Thymus (tissue), 11 donors: ENCODE data around the gene LHFPL6. TPM values are rescaled to one million over a fixed set of nuclear protein-coding genes. Genes with fewer than 3 reads are reported as not detected.

Source experiments
- DNase-seq, 9 donors: peaks; one replicate each; pipeline ENCODE4 v3.0.0-alpha.2; 2013; ENCODE audit warnings: low spot score in 9 of 9, low read depth in 6 of 9, missing footprints in 1 of 9
- H3K27ac ChIP-seq, 2 donors: one replicate each; pipeline ENCODE4 v1.5.1; 2013; ENCODE audit warnings: control low read depth in 1 of 2, low read depth in 1 of 2, low read length in 1 of 2, mild to moderate bottlenecking in 1 of 2, moderate library complexity in 1 of 2
- H3K27me3 ChIP-seq, 2 donors: one replicate each; pipeline ENCODE4 v1.5.1; 2013; ENCODE audit warnings: low read length in 1 of 2; ENCODE audit not compliant: control insufficient read depth in 2 of 2, insufficient read depth in 1 of 2
- H3K36me3 ChIP-seq, 2 donors: one replicate each; pipeline ENCODE4 v1.5.1; 2013; ENCODE audit warnings: low read length in 1 of 2, mild to moderate bottlenecking in 1 of 2, moderate library complexity in 1 of 2; ENCODE audit not compliant: control insufficient read depth in 2 of 2, insufficient read depth in 2 of 2
- H3K4me1 ChIP-seq, 2 donors: one replicate each; pipeline ENCODE4 v1.5.1; 2013; ENCODE audit warnings: low read length in 2 of 2; ENCODE audit not compliant: control insufficient read depth in 2 of 2, insufficient read depth in 2 of 2
- H3K4me3 ChIP-seq, 2 donors: one replicate each; pipeline ENCODE4 v1.5.1; 2013; ENCODE audit warnings: low read length in 2 of 2, control low read depth in 1 of 2, mild to moderate bottlenecking in 1 of 2
- H3K9me3 ChIP-seq, 2 donors: one replicate each; pipeline ENCODE4 v1.5.1; 2013; ENCODE audit warnings: low read length in 1 of 2, mild to moderate bottlenecking in 1 of 2; ENCODE audit not compliant: control insufficient read depth in 2 of 2, insufficient read depth in 1 of 2
- WGBS: extraction: QIAGEN DNeasy Blood & Tissue Kit; methylation state at CpG from one replicate; pipeline ENCODE4 v1.1.7; 2013; 5-methylcytosine and 5-hydroxymethylcytosine counted together
- polyA plus RNA-seq: library from polyadenylated mRNA; stranded (reverse); fragments of 200-250 nt; gene quantifications from one replicate; pipeline ENCODE4 v1.2.3, GENCODE V29; 2013
- total RNA-seq: library from RNA; stranded (reverse); fragments of 120-200 nt; gene quantifications from one replicate; pipeline ENCODE4 v1.2.4, GENCODE V29; 2013
- donor health status: healthy.

Gene LHFPL6
- total and polyA plus RNA-seq, 2 donors, result 9.1 to 14.9 TPM

DNA sequence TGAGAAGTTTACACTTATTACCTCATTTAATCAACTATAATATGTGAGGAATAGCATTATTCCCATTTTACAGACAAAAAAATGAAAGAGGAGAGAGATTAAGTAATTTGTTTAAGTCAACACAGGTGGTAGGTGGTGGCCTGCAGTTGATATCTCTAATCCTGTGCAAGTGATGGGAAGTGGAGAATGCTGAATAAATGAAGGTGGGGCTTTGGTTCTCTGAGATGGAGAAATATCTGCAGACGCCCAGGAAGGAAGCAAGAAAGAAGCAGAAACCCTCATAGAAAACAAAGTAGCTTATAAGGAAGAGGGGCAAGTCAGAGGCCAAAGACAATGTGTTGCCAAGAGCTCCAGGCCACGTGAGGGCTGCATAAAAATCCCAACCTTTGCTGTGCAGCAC is 290.4 kb downstream of the LHFPL6 start:
- no peak overlapping the region for H3K27ac ChIP-seq
- no peak for DNase-seq
- no peaks in the 10 kb centered on the region for H3K9me3 ChIP-seq
- H3K36me3 ChIP-seq, result no peaks in the 10 kb centered on the region
- peaks cover 0 to 5% of the 10 kb centered on the region in 2 donors for H3K4me1 ChIP-seq
- H3K27me3 ChIP-seq, result no peaks in the 10 kb centered on the region
- 68% methylated on average over 2 of the region's 2 CpGs for WGBS
- H3K4me3 ChIP-seq, result no peak overlapping the region

DNA sequence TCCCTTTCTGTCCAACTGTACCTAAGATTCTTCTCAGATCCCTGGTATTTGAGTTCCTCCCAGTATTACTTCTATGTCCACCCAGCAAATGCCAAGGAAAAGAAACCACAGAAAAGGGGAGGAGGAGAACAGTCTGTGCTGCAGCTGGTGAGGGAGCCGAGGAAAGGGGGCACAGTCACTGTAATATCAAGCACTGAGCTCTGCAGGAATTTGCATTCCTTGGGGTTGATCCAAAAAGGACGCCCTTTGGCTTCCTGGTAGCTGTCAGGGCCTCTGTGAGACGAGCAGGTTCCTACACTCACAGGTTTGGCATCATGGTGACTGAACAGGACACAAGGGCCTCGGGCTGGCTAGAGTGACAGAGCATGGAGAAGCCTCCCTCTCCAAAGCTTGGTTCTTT is 291.4 kb downstream of the LHFPL6 start:
- 79% methylated on average over 4 of the region's 4 CpGs for WGBS
- Histone ChIP-seq H3K4me3 (no peak overlapping the region), H3K27me3 (no peaks in the 10 kb centered on the region)

DNA sequence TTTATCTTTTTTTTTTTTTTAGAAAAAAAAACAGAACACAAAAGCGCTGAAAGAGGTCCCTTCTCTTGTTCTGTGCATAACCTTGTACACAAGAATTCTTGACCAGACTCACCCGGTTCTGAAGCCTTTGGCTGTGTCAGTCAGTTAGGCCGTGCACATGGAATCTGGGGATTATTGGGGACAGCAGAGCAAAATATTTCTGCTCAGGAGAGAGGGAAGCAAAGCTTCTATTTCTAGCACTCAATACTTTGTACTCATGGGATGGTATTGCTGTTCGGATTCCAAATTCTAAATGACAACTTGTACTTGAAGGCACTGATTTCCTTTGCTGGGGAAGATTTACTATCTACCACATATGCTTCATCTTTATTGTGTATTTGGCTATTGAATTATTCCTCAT is 292.0 kb downstream of the LHFPL6 start:
- DNase-seq, result no peak
- H3K36me3 ChIP-seq, result no peaks in the 10 kb centered on the region
- H3K27me3 ChIP-seq, result no peaks in the 10 kb centered on the region
- no peak overlapping the region for H3K4me3 ChIP-seq
- no peaks in the 10 kb centered on the region for H3K4me1 ChIP-seq
- no peak overlapping the region for H3K27ac ChIP-seq
- H3K9me3 ChIP-seq, result no peaks in the 10 kb centered on the region
- WGBS, result 95% methylated on average over 4 of the region's 4 CpGs

More for the DNA sequence above, 291.4 kb downstream of the LHFPL6 start:
- H3K36me3 ChIP-seq, result no peaks in the 10 kb centered on the region
- no peak for DNase-seq
- no peak overlapping the region for H3K27ac ChIP-seq
- H3K4me1 ChIP-seq, result no peaks in the 10 kb centered on the region
- H3K9me3 ChIP-seq, result no peaks in the 10 kb centered on the region

DNA sequence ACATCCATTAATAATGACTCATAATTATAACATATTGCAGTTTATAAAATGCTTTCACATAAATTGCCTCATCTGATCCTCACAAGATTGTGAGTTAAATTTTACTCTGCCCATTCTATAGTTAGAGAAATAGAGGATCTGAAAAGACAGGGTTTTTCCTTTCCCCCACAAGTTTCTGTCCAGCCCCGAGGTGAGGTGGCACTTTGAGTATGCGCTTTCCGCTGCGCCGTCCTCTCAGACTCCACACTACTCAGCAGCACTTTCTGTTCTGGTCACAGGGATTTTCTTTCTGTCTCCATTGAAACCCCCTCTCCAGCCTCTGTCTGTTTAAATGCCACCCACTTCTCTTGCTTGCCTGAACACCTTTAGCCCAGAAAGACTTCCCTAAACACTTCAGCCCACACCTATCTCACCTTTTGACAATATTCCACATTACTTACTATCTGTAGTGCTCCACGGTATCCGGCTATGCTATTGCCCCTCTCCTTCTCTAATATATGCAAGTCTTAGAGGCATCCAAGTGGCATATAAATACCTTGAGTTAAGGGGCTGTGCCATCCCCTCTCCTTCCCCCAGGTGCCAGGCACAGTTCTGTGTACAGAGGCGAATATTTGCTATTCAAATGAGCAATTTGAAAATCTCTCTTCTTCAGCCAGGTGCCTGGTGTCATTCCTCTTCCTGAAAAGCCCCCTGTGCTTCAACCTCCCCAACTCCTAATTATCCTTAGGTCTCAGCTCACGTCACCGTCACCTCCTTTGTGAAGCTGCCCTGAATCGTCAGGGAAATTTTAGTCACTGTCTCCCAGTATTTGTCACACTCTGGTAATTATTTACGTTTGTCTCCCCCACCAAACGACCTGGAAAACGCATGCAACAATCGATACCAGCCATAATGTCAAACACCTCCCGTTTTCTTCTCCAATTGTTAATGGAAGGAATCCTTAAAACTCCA is 296.1 kb downstream of the LHFPL6 start:
- Histone ChIP-seq H3K27me3 (no peaks in the 10 kb centered on the region), H3K36me3 (no peaks in the 10 kb centered on the region), H3K4me1 (no peaks in the 10 kb centered on the region), H3K9me3 (no peaks in the 10 kb centered on the region), H3K4me3 (no peak overlapping the region), H3K27ac (no peak overlapping the region)
- no peak for DNase-seq
- WGBS, result 78% methylated on average over 16 of the region's 16 CpGs

DNA sequence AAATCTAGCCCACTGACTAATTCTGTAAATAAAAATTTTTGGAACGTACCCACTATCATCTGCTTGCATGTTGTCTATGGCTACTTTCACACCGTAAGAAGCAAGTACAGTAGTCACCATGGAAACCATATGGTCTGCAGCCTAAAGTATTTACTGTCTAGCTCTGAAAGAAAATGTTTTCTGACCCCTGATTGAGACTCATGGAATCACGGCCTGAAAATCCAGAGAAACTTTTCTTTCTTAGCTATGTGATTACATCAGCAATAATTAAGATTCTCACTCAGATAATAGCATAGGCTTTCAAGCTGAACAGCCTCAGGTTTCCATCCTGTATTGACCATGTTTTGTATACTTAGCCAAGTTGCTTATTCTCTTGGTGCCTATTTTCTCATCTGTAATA is 300.2 kb downstream of the LHFPL6 start:
- 93% methylated on average over 3 of the region's 3 CpGs for WGBS
- H3K27ac ChIP-seq, result no peak overlapping the region
- no peaks in the 10 kb centered on the region for H3K4me1 ChIP-seq
- no peaks in the 10 kb centered on the region for H3K36me3 ChIP-seq
- no peak for DNase-seq
- no peak overlapping the region for H3K4me3 ChIP-seq
- no peaks in the 10 kb centered on the region for H3K9me3 ChIP-seq
- no peaks in the 10 kb centered on the region for H3K27me3 ChIP-seq

DNA sequence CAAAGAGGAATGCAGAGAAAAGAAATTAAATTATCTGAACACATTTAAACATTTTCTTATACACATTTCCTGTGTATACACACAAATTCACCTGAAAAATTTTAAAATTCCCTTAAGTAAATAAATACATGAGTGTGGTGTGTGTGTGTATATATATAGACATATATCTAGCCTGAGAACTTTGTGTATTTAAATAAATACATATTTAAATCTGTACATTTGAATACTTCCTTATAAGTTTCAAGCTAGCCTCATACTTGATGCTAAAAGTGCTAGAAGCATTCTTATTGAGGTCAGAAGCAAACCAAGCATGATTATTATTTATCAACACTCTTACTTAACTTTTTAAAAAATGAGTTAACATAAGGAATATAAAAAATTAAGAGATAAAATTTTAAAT is 304.0 kb downstream of the LHFPL6 start:
- DNase-seq, result no peak
- Histone ChIP-seq H3K27ac (no peak overlapping the region), H3K4me3 (no peak overlapping the region), H3K36me3 (no peaks in the 10 kb centered on the region), H3K9me3 (peaks cover 0 to 8% of the 10 kb centered on the region in 2 donors), H3K4me1 (no peaks in the 10 kb centered on the region), H3K27me3 (no peaks in the 10 kb centered on the region)

DNA sequence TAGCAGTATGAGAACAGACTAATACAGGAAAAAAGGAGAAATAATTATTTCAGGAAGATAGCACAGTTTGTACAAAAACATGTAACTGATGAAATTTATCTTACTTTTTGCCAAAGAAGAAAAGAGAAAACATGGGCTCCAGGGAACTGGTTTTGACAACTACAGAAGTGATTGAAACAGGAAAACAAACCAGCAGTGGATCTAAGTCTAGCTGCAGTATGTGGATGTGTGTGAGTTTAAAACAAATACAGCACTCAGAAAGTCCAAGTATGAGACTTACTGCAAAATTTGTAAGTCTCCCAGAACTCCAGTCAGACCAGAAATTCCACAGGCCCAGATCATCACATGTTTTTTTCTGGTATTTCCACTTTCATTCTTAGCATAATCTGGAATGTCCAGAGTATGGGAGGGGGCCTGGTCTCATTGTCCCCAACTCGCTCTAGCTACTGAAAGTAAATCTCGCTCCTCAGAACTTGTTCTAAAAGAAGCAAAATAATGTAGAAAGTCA is 305.3 kb downstream of the LHFPL6 start:
- H3K36me3 ChIP-seq, result no peaks in the 10 kb centered on the region
- peaks cover 0 to 8% of the 10 kb centered on the region in 2 donors for H3K9me3 ChIP-seq
- no peaks in the 10 kb centered on the region for H3K4me1 ChIP-seq
- H3K27ac ChIP-seq, result no peak overlapping the region
- H3K27me3 ChIP-seq, result no peaks in the 10 kb centered on the region
- no peak overlapping the region for H3K4me3 ChIP-seq
- 73% methylated on average over 2 of the region's 2 CpGs for WGBS
- no peak for DNase-seq

DNA sequence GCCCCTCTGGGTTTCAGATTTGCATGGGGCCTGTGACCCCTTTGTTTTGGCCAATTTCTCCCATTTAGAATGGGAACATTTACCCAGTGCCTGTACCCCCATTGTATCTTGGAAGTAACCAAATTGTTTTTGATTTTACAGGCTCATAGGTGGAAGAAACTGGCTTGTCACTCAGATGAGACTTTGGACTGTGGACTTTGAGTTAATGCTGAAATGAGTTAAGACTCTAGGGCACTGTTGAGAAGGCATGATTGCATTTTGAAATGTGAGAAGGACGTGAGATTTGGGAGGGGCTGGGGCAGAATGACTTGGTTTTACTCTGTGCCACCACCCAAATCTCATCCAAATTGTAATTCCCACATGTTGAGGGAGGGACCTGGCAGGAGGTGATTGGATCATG is 306.0 kb downstream of the LHFPL6 start:
- no peaks in the 10 kb centered on the region for H3K36me3 ChIP-seq
- DNase-seq, result no peak
- H3K9me3 ChIP-seq, result peaks cover 0 to 8% of the 10 kb centered on the region in 2 donors
- H3K4me1 ChIP-seq, result no peaks in the 10 kb centered on the region
- H3K4me3 ChIP-seq, result no peak overlapping the region
- H3K27ac ChIP-seq, result no peak overlapping the region
- H3K27me3 ChIP-seq, result no peaks in the 10 kb centered on the region
- WGBS, result 87% methylated on average over 1 of the region's 1 CpG

DNA sequence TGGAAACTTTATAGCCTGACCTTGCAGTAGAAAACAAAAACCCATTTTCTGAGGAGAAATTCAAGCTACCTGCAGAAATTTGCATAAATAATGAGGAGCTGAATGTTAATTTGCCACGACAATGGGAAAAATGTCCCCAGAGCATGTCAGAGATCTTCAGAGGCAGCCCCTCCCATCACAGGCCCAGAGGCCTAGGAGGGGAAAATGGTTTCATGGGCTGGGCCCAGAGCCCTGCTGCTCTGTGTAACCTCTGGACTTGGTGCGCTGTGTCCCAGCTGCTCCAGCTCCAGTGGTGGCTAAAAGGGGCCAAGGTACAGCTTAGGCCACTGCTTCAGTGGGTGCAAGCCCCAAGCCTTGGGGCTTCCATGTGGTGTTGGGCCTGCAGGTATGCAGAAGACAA is 306.8 kb downstream of the LHFPL6 start:
- WGBS, result 78% methylated on average over 2 of the region's 2 CpGs
- DNase-seq, result no peak
- no peak overlapping the region for H3K4me3 ChIP-seq
- no peaks in the 10 kb centered on the region for H3K36me3 ChIP-seq
- H3K4me1 ChIP-seq, result no peaks in the 10 kb centered on the region
- H3K27me3 ChIP-seq, result no peaks in the 10 kb centered on the region
- H3K9me3 ChIP-seq, result peaks cover 0 to 8% of the 10 kb centered on the region in 2 donors
- H3K27ac ChIP-seq, result no peak overlapping the region
